Measurements from ENCODE around the gene SCAPER. TPM values are rescaled to one million over a fixed set of nuclear protein-coding genes. Genes with fewer than 3 reads are reported as not detected.
"Not testable (repeated sequence)": the region's sequence is repeated elsewhere in the genome, so short reads cannot be mapped to it uniquely, and the experiment has no call there.

The SCAPER gene
- total RNA-seq, 2 donors from 2014 or later, result 16.6 to 27.9 TPM

DNA sequence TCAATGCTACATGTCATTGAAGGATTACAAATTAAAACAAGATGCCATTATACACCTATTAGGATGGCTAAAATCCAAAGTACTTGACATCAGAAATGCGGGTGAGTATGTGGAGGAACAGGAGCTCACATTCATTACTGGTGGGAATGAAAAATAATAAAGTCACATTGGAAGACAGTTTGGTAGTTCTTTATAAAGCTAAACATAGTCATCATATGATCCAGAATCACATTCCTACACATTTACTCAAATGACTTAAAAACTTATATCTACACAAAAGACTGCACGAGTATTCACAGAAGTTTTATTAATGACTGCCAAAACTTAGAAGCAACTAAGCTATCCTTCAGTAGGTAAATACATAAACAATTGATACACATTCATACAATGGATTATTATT, 421.4 kb downstream of the SCAPER start:
- intact Hi-C loops (cut with DNase I, micrococcal nuclease), result no loop called here
- ATAC-seq, result no peak
- DNase-seq, result no peak

DNA sequence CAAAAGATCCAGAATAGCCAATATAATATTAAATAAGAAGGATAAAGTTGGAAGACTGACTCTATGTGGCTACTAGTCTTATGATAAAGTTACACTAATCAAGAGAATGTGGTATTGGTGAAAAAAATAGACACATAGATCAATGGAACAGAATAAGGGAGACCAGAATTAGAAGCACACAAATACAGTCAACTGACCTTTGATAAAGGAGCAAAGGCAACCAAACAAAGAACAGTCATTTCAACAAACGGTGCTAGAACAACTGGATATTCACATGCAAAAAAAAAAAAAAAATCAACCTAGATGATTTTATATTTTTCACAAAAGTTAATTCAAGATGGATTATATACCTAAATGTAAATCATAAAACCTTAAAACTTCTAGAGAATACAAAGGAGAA, 422.1 kb downstream of the SCAPER start:
- DNase-seq, result no peak
- intact Hi-C loops (cut with DNase I, micrococcal nuclease), result no loop called here
- ATAC-seq, result no peak

DNA sequence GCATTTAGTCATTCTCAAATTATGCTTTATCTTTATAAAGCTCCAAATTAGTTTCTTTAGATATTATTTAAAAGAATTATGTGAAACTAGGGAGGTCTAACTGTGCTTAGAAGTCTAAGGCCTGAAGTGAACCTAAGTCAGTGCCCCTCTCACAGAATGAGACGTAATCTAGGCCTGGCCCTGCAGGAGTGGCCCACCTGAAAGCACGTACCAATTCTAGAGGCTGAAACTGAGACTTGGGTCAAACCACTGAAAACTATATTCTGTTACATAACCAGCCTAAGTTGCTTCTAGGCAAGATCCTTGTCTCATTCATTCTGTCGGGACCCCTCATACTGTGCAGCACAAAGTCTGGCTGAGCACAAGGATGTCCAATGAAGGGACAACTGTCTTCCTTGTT, 424.9 kb downstream of the SCAPER start:
- no peak for ATAC-seq
- intact Hi-C loops (cut with DNase I, micrococcal nuclease), result no loop called here
- no peak for DNase-seq

DNA sequence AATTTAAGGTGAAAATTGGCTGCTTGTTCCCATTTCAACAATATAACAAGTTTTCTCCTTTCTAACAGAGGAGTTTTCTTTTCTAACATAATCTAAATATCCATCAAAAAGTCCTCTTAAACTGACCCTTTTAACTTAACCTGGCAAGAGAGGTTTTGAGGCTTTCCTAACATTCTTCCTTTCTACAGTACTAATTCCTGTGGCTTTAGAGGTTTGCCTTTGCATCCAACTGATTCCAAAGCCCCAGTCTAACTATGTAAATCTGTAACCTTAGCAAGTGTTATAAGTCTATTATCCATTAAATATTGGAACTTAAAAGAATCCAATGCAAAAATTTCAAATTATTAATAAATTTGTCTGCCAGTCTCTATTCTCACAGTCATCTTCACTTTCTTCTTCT, 434.4 kb downstream of the SCAPER start:
- DNase-seq, result no peak
- intact Hi-C loops (cut with DNase I, micrococcal nuclease), result no loop called here
- no peak for ATAC-seq

DNA sequence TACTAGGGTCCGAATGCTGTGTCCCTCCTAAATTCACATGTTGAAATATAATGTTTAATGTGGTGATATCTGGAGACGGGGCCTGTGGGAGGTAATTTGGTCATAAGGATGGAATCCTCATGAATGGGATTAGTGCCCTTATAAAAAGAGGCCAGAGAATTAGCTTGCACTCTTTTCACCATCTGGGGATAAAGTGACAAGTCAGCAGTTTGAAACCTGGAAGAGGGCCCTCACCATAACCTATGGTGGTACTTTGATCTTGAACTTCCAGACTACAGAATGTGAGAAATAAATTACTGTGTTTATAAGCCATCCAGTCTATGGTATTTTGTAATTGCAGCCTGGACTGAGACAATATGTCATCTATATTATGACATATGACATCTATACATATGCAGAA, 436.4 kb downstream of the SCAPER start:
- no peak for ATAC-seq
- no peak for DNase-seq
- intact Hi-C loops (cut with DNase I, micrococcal nuclease), result no loop called here

DNA sequence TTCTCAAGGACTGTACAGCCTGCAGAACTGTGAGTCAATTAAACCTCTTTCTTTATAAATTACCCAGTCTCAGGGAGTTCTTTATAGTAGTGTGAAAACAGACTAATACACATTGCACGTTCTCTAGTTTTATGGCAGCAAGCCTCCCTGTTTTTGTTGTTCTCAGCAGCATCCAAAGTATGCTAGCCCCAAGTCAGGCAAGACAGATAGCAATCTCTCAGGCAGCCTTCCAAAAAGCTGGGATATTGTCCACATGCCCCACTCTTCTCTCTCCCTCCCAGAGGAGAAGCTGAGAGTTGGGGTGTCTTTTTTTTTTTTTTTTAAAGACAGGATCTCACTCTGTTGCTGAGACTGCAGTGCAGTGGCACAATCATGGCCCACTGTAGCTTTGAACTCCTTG, 438.0 kb downstream of the SCAPER start:
- intact Hi-C loops (cut with DNase I, micrococcal nuclease), result no loop called here
- ATAC-seq (no peak), DNase-seq (no peak)

DNA sequence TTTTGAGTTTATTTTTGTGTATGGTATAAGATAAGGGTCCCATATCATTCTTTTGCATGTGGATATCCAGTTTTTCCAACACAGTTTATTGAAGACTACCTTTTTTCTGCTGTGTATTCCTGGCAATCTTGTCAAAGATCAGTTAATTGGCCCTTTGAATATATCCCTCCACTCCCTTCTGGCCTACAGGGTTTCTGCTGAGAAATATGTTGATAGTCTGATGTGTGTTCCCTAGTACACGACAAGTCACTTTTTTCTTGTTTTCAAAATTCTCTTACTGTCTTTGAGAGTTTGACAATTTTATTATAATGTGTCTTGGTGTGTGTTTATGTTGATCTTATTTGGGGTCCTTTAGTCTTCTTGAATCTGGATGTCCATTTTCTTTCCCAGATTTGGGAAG, 439.4 kb downstream of the SCAPER start:
- DNase-seq, result no peak
- intact Hi-C loops (cut with DNase I, micrococcal nuclease), result no loop called here
- no peak for ATAC-seq

DNA sequence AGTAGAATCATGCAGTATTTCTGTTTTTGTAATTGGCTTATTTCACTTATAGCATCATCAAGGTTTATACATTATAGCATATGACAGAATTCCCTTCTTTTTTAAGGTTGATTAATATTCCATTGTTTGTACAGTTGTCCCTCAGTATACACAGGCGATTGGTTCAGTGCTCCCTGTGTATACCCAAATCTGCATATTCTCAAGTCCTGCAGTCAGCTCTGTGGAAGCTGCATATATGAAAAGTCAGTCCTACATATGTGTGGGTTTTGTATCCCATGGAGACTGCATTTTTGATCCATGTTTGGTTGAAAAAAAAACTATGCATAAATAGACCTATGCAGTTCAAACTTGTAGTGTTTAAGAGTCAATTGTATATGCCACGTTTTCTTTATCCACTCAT, 440.9 kb downstream of the SCAPER start:
- no peak for DNase-seq
- no peak for ATAC-seq
- intact Hi-C loops (cut with DNase I, micrococcal nuclease), result no loop called here

DNA sequence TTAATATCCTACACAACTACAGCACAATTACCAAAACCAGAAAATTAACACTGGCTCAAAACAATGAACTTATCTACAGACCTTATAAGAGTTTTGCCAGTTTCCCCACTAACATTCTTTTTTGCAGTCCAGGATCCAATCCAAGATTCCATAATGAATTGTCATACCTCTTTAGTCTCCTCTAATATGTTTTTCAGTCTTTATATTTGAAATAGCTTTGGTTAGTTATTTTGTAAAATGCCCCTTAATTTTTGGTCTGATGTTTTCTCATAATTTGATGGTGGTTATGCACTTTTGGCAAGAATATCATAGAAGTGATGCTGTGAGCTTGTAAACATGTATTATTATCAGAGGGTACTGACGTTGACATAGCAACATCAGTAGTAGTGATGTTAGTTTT, 444.3 kb downstream of the SCAPER start:
- intact Hi-C loops (cut with DNase I, micrococcal nuclease), result no loop called here
- no peak for DNase-seq
- no peak for ATAC-seq

DNA sequence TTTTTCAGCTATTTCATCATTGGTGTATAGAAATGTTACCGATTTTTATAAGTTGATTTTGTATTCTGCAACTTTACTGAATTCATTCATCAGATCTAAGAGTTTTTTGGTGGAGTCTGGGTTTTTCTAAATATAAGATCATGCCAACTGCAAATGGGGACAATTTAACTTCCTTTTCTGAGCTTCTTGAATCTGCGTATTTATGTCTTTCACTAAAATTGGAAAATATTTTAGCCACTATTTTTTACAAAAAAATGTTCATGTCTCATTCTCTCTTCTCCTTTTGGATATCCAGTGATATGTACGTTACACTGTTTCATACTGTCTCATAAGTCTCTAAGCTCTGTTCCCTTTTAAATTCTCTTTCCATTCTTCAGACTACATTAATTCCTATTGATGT, 444.8 kb downstream of the SCAPER start:
- intact Hi-C loops (cut with DNase I, micrococcal nuclease), result no loop called here
- no peak for ATAC-seq
- no peak for DNase-seq

DNA sequence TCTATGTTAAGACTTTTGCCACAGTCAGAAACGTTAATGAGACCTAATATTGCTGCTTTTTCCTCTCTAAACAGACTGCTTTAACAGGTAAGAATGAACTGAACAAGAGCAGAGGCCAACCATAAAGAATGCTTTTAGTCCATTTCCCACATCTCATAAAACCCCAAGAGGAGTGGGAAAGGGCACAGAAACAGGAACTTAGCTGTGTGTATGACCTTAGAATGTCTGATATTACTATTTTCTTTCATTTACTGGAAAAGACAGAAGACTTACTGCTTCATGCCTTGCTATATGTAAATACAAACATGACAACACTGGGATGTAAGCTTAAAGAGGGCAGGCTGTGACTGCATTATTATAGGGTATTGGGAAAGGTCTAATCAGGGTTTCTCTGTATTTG, 453.6 kb downstream of the SCAPER start:
- no peak for ATAC-seq
- intact Hi-C loops (cut with DNase I, micrococcal nuclease), result no loop called here
- no peak for DNase-seq

DNA sequence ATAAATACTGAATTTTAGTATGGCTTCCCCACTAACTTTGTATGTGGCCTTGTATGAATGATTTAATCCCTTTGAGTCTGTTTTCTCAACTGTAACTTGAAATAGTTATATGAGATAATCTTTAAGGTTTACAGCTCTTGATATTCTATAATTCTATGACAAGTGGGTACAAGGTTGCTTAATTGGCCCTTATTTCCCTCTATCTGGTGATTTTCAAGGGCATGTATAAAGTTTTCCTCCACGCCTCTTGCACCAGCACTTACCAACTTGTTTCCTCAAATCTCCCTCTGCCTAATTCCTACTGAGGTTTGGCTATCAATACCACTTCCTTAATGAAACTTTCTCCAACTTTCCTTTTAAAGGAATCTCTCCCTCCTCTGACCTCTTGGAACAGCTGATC, 455.7 kb downstream of the SCAPER start:
- peak; percentile 88 for ATAC-seq
- intact Hi-C loops (cut with DNase I, micrococcal nuclease), result no loop called here
- no peak for DNase-seq

DNA sequence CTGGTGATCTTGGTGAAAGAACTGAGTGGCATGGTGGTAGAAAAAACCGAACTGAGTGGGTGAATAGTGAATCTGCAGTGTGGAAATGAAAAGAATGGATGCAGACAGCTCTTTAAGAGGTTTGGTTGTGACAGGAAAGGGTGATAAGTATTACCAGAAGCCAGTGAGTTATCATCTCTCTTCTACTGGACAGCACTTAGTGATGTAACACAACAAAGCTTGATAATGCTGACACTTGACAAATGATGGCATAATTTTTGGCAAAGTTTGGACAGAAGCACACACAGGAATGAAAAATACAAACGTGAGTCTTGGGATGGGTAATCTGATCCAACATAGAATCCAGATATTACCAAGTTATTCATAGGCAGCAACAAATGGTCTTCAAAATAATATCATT, 456.4 kb downstream of the SCAPER start:
- ATAC-seq, result no peak
- intact Hi-C loops (cut with DNase I, micrococcal nuclease), result no loop called here
- DNase-seq, result no peak

DNA sequence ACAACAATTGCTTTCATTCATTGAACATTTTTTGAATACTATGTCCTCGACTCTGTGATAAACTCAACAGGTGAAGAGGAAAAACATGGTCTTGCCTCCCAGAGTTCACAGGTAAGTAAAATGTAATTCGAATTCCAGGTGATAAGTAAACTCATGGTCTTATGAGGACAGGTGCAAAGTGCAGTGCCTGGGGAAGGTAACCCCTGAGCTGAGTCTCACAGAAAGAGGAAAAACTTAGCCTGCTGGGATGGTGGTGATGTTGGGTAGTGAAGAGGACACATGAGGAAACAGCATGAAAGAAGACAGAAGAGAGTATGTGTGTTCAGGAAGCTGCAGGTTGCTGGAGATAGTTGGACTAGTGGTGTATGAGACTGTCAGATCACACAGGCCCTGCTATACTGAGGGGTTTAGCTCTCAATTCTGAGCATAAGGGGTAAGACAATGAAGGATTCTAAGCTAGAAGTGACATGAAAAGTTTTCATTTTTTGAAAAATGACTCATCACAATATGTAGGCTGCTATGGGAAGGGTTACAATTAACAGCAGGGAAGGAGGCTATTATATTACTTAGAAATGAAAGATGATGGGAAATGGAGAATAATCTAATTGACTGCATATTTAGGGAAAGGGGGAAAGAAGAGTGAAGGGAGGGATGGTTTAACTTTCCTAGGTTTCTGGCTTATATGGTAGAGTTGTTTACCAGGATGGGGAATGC, 457.3 kb downstream of the SCAPER start:
- DNase-seq (no peak), ATAC-seq (peak; percentile 62)
- intact Hi-C loops (cut with DNase I, micrococcal nuclease), result no loop called here

DNA sequence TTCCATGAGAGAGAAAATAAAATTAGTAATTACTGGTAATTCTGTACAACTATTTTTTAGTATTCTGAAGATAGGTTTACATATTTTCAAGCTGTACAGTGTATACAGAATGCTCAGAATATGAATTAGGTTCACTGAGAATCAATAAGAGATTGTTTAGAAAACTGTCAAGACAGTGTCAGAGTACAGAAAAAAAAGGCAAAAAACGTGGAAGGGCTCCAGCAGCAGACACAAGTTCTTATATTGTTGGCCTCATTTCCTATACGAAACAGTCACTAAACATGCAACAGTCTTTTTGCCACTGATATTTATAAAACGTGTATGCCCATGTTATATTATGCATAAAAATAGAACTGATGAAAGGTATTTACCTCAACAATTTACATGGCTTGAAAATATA, 464.7 kb downstream of the SCAPER start:
- DNase-seq (no peak), ATAC-seq (no peak)
- intact Hi-C loops (cut with DNase I, micrococcal nuclease), result no loop called here

DNA sequence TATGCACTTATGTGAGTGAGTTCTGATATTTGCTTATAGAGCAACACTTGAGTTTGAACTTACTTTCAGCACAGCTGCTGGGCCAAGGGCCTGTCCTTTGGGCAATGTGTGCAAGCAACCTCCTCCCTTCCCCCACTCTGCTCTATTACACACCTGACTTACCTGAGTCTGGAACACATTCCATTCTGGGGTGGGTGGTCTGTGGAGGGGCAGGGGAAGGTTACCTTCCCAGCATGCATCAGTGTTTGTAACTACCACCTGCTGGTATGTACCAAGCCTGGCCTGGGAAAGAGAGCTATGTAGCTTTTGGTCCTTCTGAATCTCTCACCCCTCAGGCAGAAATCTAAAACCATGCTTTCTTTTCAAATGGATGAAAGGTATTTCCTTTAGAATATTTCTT, 465.6 kb downstream of the SCAPER start:
- intact Hi-C loops (cut with DNase I, micrococcal nuclease), result no loop called here
- DNase-seq (no peak), ATAC-seq (no peak)

DNA sequence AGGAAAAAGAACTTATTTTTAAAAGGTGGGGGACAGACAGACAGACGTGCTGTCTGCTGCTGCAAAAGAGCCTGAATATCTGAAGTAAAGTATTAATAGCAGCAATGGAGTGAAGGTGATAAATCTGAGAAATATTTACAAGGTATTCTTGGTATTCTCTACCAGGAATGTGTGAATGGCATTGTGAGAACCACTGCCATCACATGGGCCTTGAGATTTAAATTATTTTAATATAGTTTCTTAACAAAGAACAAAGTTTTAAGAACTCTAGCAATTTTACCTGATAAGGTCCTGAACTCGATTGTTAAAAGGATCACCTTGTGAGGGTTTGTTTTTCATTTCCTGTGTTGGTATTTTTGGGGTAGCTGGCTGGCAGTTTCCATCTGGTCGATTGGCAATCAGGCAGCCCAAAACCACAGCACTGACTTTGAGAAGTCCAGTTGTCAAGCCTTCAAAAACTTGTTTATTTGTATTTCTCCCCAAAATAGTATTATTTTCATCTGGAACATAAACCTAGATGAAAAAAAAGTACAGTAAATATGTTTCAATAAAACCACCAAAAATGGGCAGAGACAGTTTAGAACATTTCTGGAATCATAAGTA, 471.2 kb downstream of the SCAPER start:
- DNase-seq (no peak), ATAC-seq (no peak)
- intact Hi-C loops (cut with DNase I, micrococcal nuclease), result no loop called here

DNA sequence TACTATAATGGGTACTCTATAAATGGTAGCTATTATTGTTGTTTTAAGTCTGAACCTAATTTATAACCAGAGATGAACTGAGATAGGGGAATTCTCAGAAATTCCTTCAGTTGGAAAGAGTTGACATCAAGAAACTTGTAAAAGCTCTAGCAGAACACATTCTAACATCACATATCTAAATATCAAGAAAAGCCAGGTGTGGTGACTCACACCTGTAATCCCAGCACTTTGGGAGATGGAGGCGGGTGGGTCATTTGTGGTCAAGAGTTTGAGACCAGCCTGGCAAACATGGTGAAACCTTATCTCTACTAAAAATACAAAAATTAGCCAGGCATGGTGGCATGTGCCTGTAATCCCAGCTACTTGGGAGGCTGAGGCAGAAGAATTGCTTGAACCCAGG, 472.1 kb downstream of the SCAPER start:
- intact Hi-C loops (cut with DNase I, micrococcal nuclease); DNase-seq; ATAC-seq: not testable (repeated sequence)

DNA sequence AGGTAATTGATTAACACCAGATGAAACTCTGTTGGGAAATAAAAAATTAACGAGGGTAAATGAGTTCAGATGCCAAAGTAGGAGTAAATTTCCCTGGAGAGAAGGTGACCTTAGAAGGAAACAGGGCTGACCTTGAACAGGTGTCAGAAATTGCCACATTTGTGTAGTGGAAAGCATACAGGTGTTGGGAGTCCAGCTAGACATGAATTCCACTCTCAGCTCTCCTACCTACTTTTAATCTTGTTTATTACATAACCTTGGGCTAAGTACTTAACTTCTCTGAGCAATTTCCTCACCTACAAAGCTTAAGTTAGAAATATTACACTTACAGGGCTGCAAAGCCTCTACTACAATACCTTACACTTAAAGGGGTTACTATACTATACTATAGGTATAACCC, 472.5 kb downstream of the SCAPER start:
- no peak for DNase-seq
- intact Hi-C loops (cut with DNase I, micrococcal nuclease), result no loop called here
- no peak for ATAC-seq

DNA sequence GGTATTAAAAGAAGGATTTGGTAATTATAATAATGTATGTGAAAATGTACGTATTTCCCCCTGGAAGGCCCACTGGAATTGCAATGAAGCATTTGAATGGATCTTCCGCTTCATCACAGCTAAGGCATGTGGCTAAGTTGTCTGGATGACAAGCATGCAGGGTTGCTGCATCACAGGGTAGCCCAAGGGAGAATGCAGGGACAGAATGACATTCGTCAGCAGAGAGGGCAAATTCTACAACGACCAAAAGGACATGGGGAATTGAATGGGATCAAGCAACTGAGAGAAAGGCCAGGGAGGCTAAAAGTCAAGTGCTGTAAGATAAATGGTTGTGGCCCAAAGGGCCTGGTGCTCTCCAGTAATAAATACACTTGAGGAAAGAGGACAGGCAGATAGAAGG, 473.2 kb downstream of the SCAPER start:
- no peak for DNase-seq
- intact Hi-C loops (cut with DNase I, micrococcal nuclease), result no loop called here

DNA sequence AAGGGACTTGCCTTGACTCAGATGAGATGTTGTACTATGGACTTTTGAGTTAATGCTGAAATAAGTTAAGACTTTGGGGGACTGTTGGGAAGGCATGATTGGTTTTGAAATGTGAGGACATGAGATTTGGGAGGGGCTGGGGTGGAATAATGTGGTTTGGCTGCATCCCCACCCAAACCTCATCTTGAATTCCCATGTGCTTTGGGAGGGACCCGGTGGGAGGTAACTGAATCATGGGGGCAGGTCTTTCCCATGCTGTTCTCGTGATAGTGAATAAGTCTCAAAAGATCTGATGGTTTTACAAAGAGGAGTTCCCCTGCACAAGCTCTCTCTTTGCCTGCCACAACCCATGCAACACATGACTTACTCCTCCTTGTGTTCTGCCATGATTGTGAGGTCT, 474.4 kb downstream of the SCAPER start:
- DNase-seq; ATAC-seq; intact Hi-C loops (cut with DNase I, micrococcal nuclease): not testable (repeated sequence)

More for the DNA sequence above, 473.2 kb downstream of the SCAPER start:
- ATAC-seq, result no peak

Measured in left colon (tissue), 2 donors.